HG03103 (cell line): ENCODE measurements around the gene TMEM94.
A peak's percentile ranks its signal among the peaks of the same experiment; 100 is the strongest.

Experiments used
- ATAC-seq: cut with Tn5 transposase; IDR thresholded peaks from one replicate; pipeline ENCODE4 v1.9.1; 2021; ENCODE audit warnings: low read depth; ENCODE audit not compliant: unreplicated experiment

The TMEM94 gene

GRCh38 chr17:75521951-75522727, 65.7 kb downstream of the TMEM94 start:
- ATAC-seq: no peak

- ATAC-seq: no peak
Measured at GRCh38 chr17:75523647-75524046, 67.2 kb downstream of the TMEM94 start.

DNA sequence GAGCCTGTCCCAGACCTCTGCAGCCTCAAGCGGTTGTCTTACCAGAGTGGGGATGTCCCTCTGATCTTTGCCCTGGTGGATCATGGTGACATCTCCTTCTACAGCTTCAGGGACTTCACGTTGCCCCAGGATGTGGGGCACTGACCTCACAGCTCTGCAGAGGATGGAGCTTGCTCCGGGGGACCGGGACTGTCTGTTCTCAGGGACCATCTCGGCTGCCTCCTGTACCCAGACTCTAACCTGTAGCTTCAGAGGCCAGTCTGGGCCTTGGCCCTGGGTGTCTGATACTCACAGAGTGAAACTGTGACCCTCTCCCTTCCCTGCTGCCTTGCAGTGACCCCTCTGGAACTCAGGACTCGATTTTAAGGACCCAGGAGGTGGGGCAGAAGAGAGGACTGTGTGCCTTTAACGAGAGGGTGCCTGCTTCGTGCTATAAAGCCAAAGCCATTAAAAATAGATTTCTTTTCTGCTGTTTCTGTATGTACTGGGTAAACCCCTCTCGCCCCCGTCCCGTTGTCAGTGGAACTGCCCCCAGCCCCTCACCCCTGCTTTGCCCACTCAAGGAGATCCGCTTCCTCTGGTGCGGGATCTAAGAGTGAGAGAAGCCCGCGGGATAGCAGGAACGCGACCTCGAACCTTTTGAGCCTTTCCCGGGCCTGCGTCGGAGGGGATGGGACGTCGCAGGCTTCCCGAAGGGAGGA, 68.0 kb downstream of the TMEM94 start:
- ATAC-seq: no peak

GRCh38 chr17:75524970-75525805, 68.8 kb downstream of the TMEM94 start, which contains the start of gene LLGL2:
Gene LLGL2 (plus strand): TSS chr17:75525697. CDS start chr17:75543427, 17,730 bp downstream.
- ATAC-seq: peak; percentile 60

DNA sequence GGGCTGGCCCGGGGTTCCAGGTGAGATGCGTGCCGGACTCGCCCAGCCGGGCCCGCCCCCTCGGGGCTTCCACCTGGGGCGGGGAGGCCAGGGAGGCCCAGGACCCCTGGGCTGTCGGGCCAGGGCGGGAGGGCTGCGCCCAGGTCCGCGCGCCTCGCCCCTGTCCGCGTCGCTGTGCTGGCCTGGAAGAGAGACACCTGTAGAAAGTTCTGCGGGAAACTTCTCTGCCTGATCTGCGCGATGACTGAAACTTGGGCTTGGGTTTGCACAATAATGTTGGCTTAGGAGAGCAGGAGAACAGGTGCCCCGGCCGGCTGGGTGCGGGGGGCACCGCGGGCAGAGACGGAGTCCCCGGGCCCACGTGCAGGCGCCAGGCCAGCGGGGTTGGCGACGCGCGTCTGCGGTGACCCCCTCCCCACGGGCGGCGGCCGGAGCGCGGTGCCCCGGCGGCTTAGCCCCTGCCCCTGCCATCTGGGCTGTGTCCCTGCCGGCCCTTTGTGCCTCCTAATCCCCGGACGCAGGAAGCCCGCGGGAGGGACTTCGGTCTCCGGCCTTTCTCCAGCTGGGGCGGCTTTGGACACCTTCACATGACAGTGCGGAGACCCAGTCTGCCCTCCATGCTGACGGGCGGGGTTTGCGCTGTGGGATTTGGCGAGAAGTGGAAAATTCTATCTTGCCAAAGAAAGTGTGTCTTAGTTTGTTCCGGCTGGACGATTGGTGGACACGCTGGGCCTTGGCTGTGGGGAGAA, 69.5 kb downstream of the TMEM94 start:
- ATAC-seq: no peak

GRCh38 chr17:75526555-75527270, 70.3 kb downstream of the TMEM94 start:
- no peak for ATAC-seq

DNA sequence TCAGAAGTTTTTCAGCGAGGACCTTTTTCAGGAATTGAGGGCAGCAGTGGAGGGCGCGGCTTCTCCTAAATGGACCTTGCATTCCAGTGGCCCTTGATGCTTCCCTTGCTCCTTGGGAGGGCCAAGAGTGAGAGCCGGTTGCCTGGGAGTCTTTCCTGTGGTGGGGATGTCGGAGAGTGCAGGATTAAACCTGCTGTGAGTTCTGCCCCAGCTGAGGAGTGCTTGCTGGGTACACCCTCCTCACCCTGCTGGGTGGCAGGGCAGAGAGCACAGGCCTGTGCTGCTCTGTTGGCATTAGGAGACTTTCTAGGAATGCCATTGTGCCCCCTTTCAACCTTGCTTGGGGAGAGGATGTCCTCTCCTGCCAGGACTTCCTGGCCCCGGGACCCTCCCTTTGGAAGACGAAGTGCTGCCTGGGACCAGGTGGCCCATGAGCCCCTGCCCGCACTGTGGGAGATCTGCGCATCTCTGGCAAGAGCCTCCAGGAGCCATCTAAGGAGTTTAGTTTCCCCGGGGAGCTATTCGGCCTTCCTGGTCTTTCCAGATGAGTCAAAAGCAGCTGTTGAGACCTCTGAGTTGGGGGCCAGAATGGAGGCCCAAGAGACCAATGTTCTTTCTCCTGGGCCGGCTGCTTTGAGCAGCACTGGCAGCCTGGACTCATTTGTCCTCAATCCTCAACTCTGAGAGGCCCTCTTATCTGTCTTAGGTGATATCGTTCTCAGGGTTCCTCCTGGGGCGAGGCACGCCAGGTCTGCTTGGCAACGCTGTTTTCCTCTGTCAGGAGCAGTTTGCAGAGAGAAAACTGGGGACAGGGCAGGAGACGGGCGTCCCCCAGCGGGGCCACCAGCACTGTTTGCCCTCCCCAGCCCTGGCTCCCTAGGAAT, 74.6 kb downstream of the TMEM94 start:
- no peak for ATAC-seq

GRCh38 chr17:75531721-75532072, 75.3 kb downstream of the TMEM94 start:
- ATAC-seq: no peak

GRCh38 chr17:75535119-75535537, 78.7 kb downstream of the TMEM94 start:
- ATAC-seq: no peak

DNA sequence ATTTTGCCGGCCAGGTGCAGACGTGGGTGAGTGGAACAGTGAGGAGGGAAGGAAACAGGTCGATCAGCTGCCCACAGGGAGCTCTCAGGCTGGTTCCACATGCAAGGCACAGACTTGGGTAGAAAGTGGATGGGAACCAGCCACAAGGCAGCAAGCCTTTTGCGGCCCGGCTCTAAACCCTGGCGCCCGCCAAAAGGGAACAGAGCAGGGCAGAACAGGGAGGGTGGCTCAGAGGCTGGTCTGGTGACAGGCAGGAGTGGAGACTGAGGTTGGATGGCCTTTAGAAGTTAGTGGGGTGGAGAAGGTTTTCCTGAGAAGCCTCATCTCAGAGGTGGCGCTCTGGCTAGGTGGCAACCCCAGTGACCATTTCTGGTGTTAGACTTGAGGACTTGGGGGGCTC, 79.4 kb downstream of the TMEM94 start:
- ATAC-seq: no peak

DNA sequence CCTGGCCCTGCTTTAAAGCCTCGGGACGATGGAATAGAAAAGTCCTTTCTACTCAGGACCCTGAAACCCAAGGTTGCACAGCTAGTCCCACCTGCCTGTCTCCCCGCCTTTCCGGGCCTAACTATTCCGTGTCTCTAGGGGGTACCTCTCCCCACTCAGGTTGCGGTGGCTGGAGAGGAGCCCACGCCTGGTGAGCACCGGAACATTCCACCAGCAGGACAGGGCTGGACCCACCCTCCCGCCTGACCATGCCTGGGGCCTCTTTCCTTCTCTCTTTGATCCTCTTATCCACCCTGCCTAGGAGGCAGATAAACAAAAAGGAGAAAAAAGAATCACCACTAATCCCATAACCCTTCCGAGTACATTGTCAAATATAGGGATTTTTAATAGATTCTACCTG, 79.9 kb downstream of the TMEM94 start:
- no peak for ATAC-seq

GRCh38 chr17:75539967-75540729, 83.7 kb downstream of the TMEM94 start:
- ATAC-seq: no peak

DNA sequence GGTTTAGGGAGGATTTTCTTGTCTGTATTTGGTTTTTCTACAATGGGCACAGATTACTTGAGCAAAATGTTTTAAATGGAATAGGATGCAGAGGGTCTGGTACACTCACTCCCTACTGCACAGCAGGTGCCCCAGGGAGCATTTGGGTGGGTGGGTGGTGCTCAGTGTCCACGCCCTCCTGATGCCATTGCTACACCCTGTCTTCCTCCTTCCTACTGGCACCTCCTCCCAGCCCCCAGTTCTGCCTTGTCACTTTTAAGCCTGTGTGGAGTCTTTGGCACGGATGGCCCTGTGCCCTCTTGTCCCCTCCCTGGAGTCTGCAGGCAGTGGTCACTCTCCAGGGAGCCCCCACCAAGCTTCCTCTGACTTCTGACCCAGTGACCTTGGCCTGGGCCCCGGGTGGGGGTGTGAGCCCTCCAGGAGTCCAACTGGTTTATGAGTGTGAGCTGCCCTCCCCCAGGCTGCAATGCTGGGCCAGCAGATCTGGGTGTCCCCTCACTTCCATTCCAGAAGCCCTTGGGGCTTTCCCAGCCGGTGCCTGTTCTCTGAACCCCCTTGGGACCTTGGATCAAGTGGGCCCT, 84.6 kb downstream of the TMEM94 start:
- no peak for ATAC-seq

- ATAC-seq: no peak
Measured at GRCh38 chr17:75542229-75542628, 85.8 kb downstream of the TMEM94 start.

- no peak for ATAC-seq
Measured at GRCh38 chr17:75542728-75543336, 86.4 kb downstream of the TMEM94 start.

DNA sequence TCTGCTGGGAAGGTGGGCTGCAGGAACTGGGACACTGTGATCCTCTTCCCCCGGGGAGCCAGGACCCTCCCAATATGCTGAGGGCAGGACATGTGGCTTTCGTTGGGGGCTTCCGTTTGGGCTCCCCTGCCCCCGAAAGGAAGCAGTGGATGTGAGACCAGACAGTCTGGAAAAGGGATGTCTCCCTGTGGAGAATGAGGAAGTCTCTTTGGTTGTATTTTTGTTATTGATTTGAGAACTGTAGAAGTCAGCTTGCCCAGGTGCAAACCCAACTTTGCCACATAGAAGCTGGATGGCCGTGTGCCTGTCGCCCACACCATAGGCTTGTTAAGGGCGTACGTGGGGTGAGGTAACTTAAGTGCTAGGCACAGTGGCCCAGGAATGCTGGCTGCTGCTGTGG, 87.8 kb downstream of the TMEM94 start:
- no peak for ATAC-seq

GRCh38 chr17:75546181-75546580, 89.7 kb downstream of the TMEM94 start:
- no peak for ATAC-seq
